GM06990 (cell line): ENCODE results near the gene GRHL3.

Source experiments
- DNase-seq: peaks from one replicate; pipeline ENCODE4 v3.0.0-alpha.2; 2011; ENCODE audit not compliant: insufficient read length; ENCODE audit errors: extremely low read depth
- H3K27me3 ChIP-seq: replicated peaks from 2 replicates; pipeline ENCODE4 v1.6.0; 2011; ENCODE audit warnings: low read length; ENCODE audit not compliant: control insufficient read depth, insufficient read depth
- H3K36me3 ChIP-seq: 2 replicates; pipeline ENCODE4 v1.5.1; 2011; ENCODE audit warnings: low read length; ENCODE audit not compliant: control insufficient read depth, insufficient read depth
- H3K4me3 ChIP-seq: replicated peaks from 2 replicates; pipeline ENCODE4 v1.5.1; 2011; ENCODE audit warnings: low read depth, mild to moderate bottlenecking, control low read depth, low read length
- CTCF ChIP-seq: IDR thresholded peaks from 2 replicates; pipeline ENCODE4 v1.5.1; 2011; ENCODE audit warnings: low read length, control low read depth, mild to moderate bottlenecking, inconsistent platforms; ENCODE audit not compliant: insufficient read depth, poor library complexity, severe bottlenecking

GRHL3 gene

GRCh38 chr1:24331961-24332673 lies 13.0 kb downstream of the GRHL3 start:
- Histone ChIP-seq H3K4me3 (no peak overlapping the region), H3K36me3 (no peaks in the 10 kb centered on the region; the same call in 1 of the 2 replicates), H3K27me3 (no peaks in the 10 kb centered on the region)
- no peak for DNase-seq
- TF ChIP-seq CTCF: no peak

GRCh38 chr1:24336075-24336474 lies 16.9 kb downstream of the GRHL3 start:
- no peak for DNase-seq
- no peaks in the 10 kb centered on the region; the same call in 1 of the 2 replicates for H3K36me3 ChIP-seq
- no peaks in the 10 kb centered on the region for H3K27me3 ChIP-seq
- no peak overlapping the region for H3K4me3 ChIP-seq
- TF ChIP-seq CTCF: no peak

DNA sequence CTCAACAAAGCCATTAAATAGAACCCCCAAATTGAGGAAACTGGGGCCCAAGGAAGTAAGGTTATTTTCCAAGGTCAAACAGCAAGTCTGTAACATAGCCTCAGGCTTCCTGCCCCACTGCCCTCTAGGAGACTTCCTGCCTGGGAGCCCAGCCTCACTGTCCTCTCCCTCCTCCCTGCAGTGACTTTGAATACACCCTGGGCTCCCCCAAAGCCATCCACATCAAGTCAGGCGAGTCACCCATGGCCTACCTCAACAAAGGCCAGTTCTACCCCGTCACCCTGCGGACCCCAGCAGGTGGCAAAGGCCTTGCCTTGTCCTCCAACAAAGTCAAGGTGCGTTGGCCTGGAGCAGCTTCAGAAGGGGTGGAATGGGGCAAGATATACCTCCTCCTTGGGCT lies 18.3 kb downstream of the GRHL3 start:
- DNase-seq: no peak
- Histone ChIP-seq H3K36me3 (no peaks in the 10 kb centered on the region; the same call in 1 of the 2 replicates), H3K4me3 (no peak overlapping the region), H3K27me3 (no peaks in the 10 kb centered on the region)
- TF ChIP-seq CTCF: no peak

DNA sequence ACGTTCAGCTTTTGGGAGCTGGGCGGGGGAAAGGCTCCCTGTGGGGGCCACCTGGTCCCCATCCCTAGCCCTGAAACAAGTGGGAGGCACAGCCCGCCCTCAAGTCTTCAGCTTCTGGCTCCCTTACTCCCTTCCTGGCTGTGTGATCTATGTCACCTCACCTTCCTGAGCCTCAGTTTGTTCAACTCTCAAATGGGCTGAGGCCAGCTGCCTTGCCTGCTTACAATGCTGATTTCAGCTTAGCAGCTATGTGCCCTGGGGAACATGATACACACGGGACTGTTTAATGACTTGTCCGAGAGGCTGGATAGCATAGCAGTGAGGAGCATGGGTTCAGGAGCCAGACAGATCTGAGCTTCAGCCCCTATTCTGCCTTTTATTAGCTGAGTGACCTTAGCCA lies 19.3 kb downstream of the GRHL3 start:
- DNase-seq: no peak
- Histone ChIP-seq H3K27me3 (no peaks in the 10 kb centered on the region), H3K36me3 (no peaks in the 10 kb centered on the region; the same call in 1 of the 2 replicates), H3K4me3 (no peak overlapping the region)
- TF ChIP-seq CTCF: no peak

GRCh38 chr1:24339996-24340395 lies 20.8 kb downstream of the GRHL3 start:
- H3K36me3 ChIP-seq: no peaks in the 10 kb centered on the region; the same call in 1 of the 2 replicates
- DNase-seq: no peak
- no peaks in the 10 kb centered on the region for H3K27me3 ChIP-seq
- no peak overlapping the region for H3K4me3 ChIP-seq
- no peak for TF ChIP-seq CTCF

DNA sequence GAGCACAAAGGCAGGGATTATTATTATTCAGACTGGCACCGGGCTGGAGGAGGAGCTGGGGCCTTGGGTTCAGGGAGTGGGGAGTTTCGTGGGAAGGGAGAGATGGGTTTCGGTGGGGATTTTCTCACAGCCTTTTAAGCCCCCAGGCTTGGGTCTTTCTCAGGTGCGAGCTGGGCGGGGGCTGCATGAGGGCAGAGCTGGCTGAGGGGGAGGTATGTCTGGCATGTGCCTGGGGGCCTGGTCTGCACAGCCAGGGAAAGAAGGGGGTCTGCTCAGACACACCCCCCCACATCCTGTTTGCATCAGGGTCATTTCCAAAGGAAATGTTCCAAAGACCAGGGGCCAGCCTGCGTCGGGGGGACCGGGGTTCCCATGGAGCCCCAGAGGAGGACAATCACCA lies 21.6 kb downstream of the GRHL3 start:
- Histone ChIP-seq H3K27me3 (no peaks in the 10 kb centered on the region), H3K4me3 (no peak overlapping the region), H3K36me3 (no peaks in the 10 kb centered on the region; the same call in 1 of the 2 replicates)
- no peak for TF ChIP-seq CTCF
- DNase-seq: no peak
